Stomach (tissue), 4 donors: ENCODE results near the gene MFSD6.

Experiments
- CTCF ChIP-seq, 7 experiments: fragments of 450-650 bp in 4 of 7; fragments of 200-600 bp in 3 of 7; sonication (generic) in 3 of 7; IDR thresholded peaks; one replicate each; pipeline ENCODE4 v1.5.1; 2016 to 2019; ENCODE audit warnings: antibody characterized with exemption in 7 of 7, control low read depth in 2 of 7, mild to moderate bottlenecking in 1 of 7
- EP300 ChIP-seq: sonication (generic); formaldehyde crosslinking; IDR thresholded peaks from one replicate; pipeline ENCODE4 v1.6.1; 2017; ENCODE audit warnings: antibody characterized with exemption
- POLR2A ChIP-seq, 4 donors: fragments of 450-650 bp; IDR thresholded peaks; one replicate each; pipeline ENCODE4 v1.6.1; 2016; ENCODE audit warnings: antibody characterized with exemption in 4 of 4, control low read depth in 2 of 4, mild to moderate bottlenecking in 1 of 4, moderate library complexity in 1 of 4
- POLR2AphosphoS5 ChIP-seq, 3 donors: sonication (generic); formaldehyde crosslinking; IDR thresholded peaks; one replicate each; pipeline ENCODE4 v1.6.1; 2016; ENCODE audit warnings: antibody characterized with exemption in 3 of 3

DNA sequence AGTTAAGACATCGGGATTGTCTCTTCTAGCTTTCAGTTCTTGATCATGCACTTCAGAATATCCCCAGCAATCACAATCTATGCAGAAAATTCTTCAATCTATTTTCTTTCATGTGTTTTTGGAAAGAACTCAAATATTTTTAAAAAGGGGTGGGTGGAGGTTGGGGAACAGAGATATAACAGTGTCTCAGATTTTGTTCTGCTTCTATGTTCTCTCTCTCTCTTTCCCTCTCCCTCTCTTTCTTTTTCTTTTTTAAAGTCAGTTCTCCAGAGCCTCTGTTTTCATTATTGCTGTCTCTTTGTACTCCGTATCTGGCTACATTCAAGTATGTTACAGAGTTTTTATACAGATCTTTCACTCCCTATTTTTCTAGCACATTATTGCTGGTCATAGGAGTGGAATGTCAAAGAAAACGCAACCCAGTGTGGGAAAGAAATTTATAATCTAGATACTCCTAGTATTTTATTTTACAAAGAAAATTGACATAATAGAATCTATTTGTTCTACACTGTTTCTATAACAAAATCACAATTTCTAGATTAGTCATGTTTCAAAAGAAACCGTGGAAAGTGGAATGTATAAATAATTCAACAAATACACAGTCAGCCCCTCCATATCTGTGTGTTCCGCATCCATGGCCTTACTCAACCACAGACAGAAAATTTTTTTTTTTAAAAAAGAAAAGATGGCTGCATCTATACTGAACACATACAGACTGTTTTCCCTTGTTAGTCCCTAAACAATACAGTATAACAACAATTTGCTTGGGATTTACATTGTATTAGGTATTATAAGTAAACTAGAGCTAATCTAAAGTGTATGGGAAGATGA lies 137.6 kb downstream of the MFSD6 start:
- TF ChIP-seq CTCF (IDR thresholded peaks at IDR 0.05): no peak
- no peak for TF ChIP-seq POLR2A (IDR thresholded peaks at IDR 0.05)
- TF ChIP-seq EP300: no peak
- no peak for TF ChIP-seq POLR2AphosphoS5 (IDR thresholded peaks at IDR 0.05)
